ENCODE measurements around the gene EDNRA. TPM values are rescaled to one million over a fixed set of nuclear protein-coding genes. Genes with fewer than 3 reads are reported as not detected.

EDNRA gene
- total and polyA plus RNA-seq, 2 donors (not counting 3 experiments of a cell fraction or from before 2014, with no cell fraction given): 0.01 TPM; not detected in 1

DNA sequence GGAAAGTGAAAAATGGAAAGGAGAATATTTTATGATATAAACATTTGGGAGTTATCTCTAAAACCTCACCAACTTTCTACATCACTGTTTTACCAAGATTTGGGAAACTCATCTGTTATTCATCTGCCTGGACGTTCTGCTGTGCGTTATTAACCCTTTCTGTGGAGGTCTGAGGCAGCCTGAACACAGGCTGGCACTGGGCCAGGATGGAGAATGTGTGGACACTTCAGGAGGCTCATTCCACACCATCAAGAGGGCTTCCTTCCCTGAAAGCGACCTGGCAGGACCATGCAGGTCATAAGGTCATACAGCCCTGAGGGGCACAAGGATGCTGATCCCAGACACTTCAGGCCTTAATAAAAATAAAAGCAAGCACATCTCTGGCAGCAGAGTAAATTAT is 105.1 kb downstream of the EDNRA start:
- FAIRE-seq (no peak), DNase-seq (ENCODE audit: low read depth, low spot score) (no peak)
- intact Hi-C loops (cut with micrococcal nuclease): no loop called here

DNA sequence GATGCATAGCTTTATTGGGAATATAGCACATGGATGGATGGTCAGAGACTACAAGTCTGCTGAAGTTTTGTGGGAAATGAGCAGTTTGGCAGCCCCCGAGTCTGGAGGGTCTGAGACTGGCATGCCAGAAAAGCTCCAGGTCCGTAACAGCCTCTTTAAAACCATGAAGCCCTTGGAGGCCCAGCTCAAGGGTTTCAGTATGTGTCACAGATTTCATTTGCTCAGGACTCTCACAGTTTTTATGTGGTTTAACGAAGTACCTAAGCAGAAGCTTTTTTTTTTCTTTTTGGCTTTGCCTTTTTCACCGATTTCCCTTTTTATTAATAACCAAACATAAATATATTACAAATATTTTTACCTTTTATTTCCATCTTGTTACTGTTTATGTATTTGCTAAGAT is 105.7 kb downstream of the EDNRA start:
- Histone ChIP-seq H3K9me1 (replicated peaks; ENCODE audit: control insufficient read depth, extremely low read depth, insufficient read depth, low read length) (no peaks in the 10 kb centered on the region), H3K9ac (replicated peaks; ENCODE audit: extremely low read depth, insufficient read depth, low read length) (no peak overlapping the region), H3K4me3 (replicated peaks in 1 of 3; ENCODE audit: insufficient read depth in 1 of 3, low read depth in 1 of 3, low read length in 3 of 3) (no peak overlapping the region), H3K27ac (ENCODE audit: insufficient read depth, low read depth, low read length) (no peak overlapping the region), H3K9me3 (replicated peaks; ENCODE audit: control insufficient read depth, insufficient read depth, low read length) (no peaks in the 10 kb centered on the region), H3K4me1 (ENCODE audit: control insufficient read depth, extremely low read depth, insufficient read depth, low read length) (no peaks in the 10 kb centered on the region), H3K4me2 (ENCODE audit: insufficient read depth, low read length) (no peak overlapping the region), H2AFZ (ENCODE audit: low read depth, low read length) (no peak overlapping the region), H3K36me3 (ENCODE audit: control insufficient read depth in 2 of 2, extremely low read depth in 1 of 2, insufficient read depth in 2 of 2, low read length in 2 of 2) (no peaks in the 10 kb centered on the region), H4K20me1 (replicated peaks; ENCODE audit: control insufficient read depth, extremely low read depth, insufficient read depth, low read length) (no peaks in the 10 kb centered on the region), H3K27me3 (ENCODE audit: control insufficient read depth in 2 of 2, insufficient read depth in 2 of 2, low read length in 2 of 2) (no peaks in the 10 kb centered on the region), H3K79me2 (ENCODE audit: control insufficient read depth, insufficient read depth, low read length) (no peaks in the 10 kb centered on the region)
- dilution Hi-C loops (cut with MboI; ENCODE audit: extremely low pct_ligation_motif_present, low sequenced_read_pairs) (no loop called here), intact Hi-C loops (cut with micrococcal nuclease) (no loop called here)
- TF ChIP-seq FOS (IDR thresholded peaks at IDR 0.05; ENCODE audit: borderline replicate concordance, insufficient read depth, low read length) (no peak), POLR2A (IDR thresholded peaks at IDR 0.05; ENCODE audit: low read depth, low read length) (no peak)
- TF ChIP-seq, protein P1, sequence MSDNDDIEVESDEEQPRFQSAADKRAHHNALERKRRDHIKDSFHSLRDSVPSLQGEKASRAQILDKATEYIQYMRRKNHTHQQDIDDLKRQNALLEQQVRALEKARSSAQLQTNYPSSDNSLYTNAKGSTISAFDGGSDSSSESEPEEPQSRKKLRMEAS (IDR thresholded peaks at IDR 0.05; ENCODE audit: insufficient read depth, insufficient read length): no peak
- no TSS peak for BruUV-seq (replicated peaks)
- ChIA-PET POLR2A (interaction anchor here (0.7 kb wide), 1 partner anchor 473 kb away, joined by 3 read pairs; no protein-coding TSS in a partner anchor), CTCF (interaction anchor here (0.9 to 5.7 kb wide), 5 partner anchors 9 to 490 kb away, joined by 3 to 233 read pairs (median 8); no protein-coding TSS in a partner anchor)
- DNase-seq (ENCODE audit: low read depth, low spot score): no peak
- FAIRE-seq: no peak

More for the DNA sequence above, 105.1 kb downstream of the EDNRA start:
- CTCF ChIA-PET: interaction anchor here (0.9 to 5.7 kb wide), 5 partner anchors 9 to 489 kb away, joined by 3 to 233 read pairs (median 8); no protein-coding TSS in a partner anchor
- H3K4me3 ChIP-seq (replicated peaks in 1 of 3; ENCODE audit: insufficient read depth in 1 of 3, low read depth in 1 of 3, low read length in 3 of 3): no peak overlapping the region
- H3K79me2 ChIP-seq (ENCODE audit: control insufficient read depth, insufficient read depth, low read length): no peaks in the 10 kb centered on the region
- no peak overlapping the region for H3K9ac ChIP-seq (replicated peaks; ENCODE audit: extremely low read depth, insufficient read depth, low read length)
- no peaks in the 10 kb centered on the region for H3K36me3 ChIP-seq (ENCODE audit: control insufficient read depth in 2 of 2, extremely low read depth in 1 of 2, insufficient read depth in 2 of 2, low read length in 2 of 2)
- no TSS peak for BruUV-seq (replicated peaks)
- dilution Hi-C loops (cut with MboI; ENCODE audit: extremely low pct_ligation_motif_present, low sequenced_read_pairs): no loop called here
- H3K4me2 ChIP-seq (ENCODE audit: insufficient read depth, low read length): no peak overlapping the region
- no peaks in the 10 kb centered on the region for H3K27me3 ChIP-seq (ENCODE audit: control insufficient read depth in 2 of 2, insufficient read depth in 2 of 2, low read length in 2 of 2)
- TF ChIP-seq POLR2A (IDR thresholded peaks at IDR 0.05; ENCODE audit: low read depth, low read length): no peak
- no peak for TF ChIP-seq MYC (IDR thresholded peaks at IDR 0.05; ENCODE audit: low read depth, low read length)
- no peak for TF ChIP-seq EZH2 (IDR thresholded peaks at IDR 0.05; ENCODE audit: borderline replicate concordance, low read depth, low read length, severe bottlenecking)
- TF ChIP-seq GATA2 (IDR thresholded peaks at IDR 0.05; ENCODE audit: insufficient read depth, insufficient read length, low read depth, low read length): no peak
- TF ChIP-seq, protein P1 (IDR thresholded peaks at IDR 0.05; ENCODE audit: insufficient read depth, insufficient read length): no peak
- TF ChIP-seq JUN (IDR thresholded peaks at IDR 0.05; ENCODE audit: borderline replicate concordance, insufficient read depth, insufficient read length, low read depth): no peak
- H3K9me3 ChIP-seq (replicated peaks; ENCODE audit: control insufficient read depth, insufficient read depth, low read length): no peaks in the 10 kb centered on the region
- POLR2A ChIA-PET: interaction anchor here (0.7 kb wide), 1 partner anchor 472 kb away, joined by 3 read pairs; no protein-coding TSS in a partner anchor
- no peaks in the 10 kb centered on the region for H3K4me1 ChIP-seq (ENCODE audit: control insufficient read depth, extremely low read depth, insufficient read depth, low read length)
- no peaks in the 10 kb centered on the region for H3K9me1 ChIP-seq (replicated peaks; ENCODE audit: control insufficient read depth, extremely low read depth, insufficient read depth, low read length)
- H2AFZ ChIP-seq (ENCODE audit: low read depth, low read length): no peak overlapping the region
- no peak overlapping the region for H3K27ac ChIP-seq (ENCODE audit: insufficient read depth, low read depth, low read length)
- no peaks in the 10 kb centered on the region for H4K20me1 ChIP-seq (replicated peaks; ENCODE audit: control insufficient read depth, extremely low read depth, insufficient read depth, low read length)
